HPDE6-E6E7 (cell line): Measurements from ENCODE around the gene ZBTB48.
"Not testable (repeated sequence)": the region's sequence is repeated elsewhere in the genome, so short reads cannot be mapped to it uniquely, and the experiment has no call there.

Experiments used
- DNase-seq: peaks from one replicate; pipeline ENCODE4 v3.0.0; 2011; ENCODE audit warnings: missing footprints; ENCODE audit errors: extremely low spot score

ZBTB48 gene

GRCh38 chr1:6591222-6591621 is 11.4 kb downstream of the ZBTB48 start:
- no peak for DNase-seq

GRCh38 chr1:6591644-6592043 is 11.8 kb downstream of the ZBTB48 start:
- DNase-seq = no peak

DNA sequence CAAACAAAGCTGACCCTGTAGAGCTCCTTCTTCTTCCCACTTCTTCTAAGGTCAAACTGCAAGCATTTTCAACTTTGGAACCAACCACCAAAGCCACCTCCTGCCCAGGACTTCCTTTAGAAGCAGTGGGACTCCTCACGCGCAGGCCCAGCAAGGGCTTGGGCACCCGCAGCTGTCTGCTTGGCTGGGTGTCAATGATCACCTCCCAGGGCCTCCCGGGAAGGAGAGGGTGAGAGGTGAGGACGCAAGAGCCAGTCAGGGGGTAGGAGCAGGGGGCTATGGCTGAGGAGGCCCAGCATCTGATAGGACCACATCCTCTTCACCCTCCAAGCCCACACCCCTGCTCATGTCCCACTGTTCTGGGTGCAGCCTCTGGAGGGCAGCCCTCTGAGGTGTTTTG is 12.6 kb downstream of the ZBTB48 start:
- no peak for DNase-seq

GRCh38 chr1:6592865-6593593 is 13.2 kb downstream of the ZBTB48 start:
- DNase-seq = no peak

DNA sequence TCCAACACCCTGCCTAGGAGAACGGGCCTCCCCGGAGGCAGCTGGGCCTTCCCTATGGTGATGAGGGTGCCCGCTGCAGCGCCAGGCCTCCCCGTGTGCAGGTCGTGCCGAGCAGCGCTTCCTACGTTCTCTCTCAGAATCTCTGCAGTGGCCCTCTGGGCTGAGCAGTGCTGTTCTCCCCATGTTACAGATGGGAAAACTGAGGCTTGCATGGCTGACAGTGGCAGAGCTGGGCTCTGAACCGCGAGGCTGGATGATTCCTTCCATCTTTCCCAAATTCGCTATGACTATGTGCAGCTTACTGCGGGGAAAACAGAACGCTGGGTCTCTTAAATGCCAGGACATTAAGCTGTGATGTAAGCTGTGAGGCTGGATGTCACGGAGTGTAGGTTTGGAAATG is 14.0 kb downstream of the ZBTB48 start:
- DNase-seq = no peak

DNA sequence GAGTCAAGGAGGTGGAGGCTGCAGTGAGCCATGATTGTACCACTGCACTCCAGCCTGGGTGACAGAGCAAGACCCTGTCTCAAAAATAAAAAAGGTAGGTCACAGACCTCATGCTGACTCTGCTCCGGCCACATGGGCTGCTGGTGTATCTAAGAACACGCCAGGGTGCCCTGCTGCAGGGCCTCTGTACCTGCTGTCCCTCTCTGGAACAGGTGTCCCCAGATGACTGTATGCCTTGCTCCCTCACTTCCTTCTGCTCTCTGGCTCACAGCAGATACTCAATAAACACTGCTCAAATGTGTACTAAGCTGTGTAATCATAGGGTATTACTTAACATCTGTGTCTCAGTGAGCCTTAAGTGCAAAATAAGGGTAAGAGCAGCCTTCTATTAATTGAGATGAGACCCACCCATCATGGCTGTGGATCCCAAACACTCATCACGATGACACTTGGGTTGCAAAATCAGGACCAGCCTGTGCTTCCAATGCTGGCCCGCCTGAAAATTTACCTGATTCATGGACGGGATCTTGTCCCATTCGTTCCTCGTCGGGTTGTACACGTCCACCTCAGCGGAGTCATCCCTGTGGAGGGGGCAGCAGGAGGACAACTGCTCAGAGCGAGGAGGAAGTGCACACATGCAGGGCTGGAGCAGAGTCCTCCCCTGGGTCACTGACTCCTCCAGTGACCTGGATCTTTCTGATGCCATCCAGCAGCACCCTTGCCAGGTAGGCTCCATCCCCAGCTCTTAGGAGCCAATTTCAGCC is 15.4 kb downstream of the ZBTB48 start:
- DNase-seq = no peak

DNA sequence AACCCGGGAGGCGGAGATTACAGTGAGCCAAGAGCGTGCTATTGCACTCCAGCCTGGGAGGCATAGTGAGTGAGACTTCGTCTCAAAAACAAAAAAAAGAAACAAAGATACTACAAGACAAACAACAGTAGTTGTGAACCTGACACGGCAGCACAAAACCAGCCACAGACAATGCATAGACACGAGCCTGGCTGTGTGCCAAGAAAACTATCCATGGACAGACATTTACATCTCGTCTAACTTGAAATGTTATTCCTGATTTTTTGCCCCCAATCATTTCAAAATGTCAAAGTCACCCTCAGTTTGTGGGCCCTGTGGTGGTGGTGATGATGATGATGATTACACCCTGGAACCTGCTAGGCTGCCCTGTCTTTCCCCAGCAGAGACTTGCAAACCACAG is 16.6 kb downstream of the ZBTB48 start:
- no peak for DNase-seq

- no peak for DNase-seq
Measured at GRCh38 chr1:6596886-6597776, 17.3 kb downstream of the ZBTB48 start.

GRCh38 chr1:6597777-6598131 is 18.0 kb downstream of the ZBTB48 start:
- no peak for DNase-seq

DNA sequence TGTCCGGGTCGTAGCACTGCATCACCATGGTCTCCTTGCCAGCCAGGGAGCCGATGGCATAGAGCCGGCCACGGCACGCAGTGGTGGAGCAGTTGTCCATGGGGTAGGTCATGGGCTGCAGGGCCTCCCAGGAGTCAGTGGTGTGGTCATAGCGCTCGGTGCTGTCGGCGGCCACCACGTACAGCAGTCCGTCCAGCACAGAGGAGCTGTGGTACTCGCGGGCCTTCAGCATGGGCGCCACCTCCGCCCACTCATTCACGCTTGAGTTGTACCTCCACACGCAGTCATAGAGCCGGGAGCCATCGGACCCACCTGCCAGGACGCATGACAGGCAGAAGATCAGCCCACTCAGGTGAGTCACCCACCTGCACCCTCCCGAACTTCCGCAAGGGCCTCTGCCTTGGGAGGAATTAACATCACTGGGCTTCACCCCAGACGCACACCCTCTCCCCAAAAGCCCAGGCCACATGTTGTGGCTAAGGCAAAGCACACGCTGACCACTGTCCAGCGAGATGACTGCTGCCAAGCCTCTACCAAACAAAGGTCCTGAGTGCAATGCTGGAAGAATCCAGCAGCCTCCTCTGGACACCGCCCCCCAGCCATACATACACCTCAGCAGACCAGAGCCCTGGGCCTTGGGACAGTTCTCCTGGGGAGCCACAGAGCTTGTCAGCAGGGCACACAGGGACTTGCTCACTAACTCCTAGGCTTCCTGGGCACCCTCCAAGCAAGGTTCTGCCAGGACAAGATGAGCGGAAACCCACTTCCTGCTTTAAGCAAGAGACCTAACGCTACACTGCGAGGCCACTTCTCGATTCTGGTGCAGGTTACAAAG is 19.6 kb downstream of the ZBTB48 start:
- no peak for DNase-seq

DNA sequence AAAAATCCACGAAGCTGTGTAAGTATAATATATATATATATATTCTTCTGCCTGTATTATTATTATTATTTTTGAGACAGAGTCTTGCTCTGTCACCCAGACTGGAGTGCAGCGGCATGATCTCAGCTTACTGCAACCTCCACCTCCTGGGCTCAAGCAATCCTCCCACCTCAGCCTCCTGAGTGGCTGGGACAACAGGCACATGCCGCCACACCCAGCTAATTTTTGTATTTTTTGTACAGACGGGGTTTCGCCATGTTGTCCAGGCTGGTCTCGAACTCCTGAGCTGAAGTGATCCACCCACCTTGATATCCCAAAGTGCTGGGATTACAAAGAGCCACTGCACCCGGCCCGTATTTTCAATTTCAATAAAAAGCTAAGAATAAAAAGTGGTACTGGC is 20.2 kb downstream of the ZBTB48 start:
- not testable (repeated sequence) for DNase-seq

DNA sequence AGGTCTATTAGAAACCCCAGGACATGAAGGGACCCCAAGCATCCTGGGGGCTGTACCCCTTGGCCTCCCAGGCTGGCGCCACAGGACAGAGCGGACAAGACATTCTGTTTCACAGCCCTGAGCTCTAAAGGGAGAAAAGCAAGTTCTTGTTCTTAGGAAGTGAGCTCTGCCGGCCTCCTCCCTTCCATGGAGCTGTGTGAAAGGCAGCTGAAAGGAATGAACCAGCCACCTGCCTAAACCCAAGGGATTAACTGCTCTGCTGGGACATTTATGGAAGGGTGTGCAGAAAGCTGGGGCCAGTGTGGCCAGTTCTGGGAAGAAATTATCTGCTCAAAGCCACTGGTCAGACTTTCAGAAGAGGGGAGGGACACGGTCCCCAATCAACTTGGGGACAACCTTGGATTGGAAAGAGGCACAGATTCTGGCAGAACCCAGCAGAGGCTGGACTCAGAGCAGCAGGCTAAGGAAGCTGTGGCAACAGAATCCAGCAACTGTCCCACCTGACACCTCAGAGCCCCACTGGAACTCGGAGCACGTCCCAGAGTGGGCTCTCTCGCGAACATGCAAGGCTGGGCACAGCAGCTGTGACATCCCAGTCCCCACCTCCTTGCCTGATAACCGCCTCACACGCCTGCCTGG is 20.7 kb downstream of the ZBTB48 start:
- no peak for DNase-seq

DNA sequence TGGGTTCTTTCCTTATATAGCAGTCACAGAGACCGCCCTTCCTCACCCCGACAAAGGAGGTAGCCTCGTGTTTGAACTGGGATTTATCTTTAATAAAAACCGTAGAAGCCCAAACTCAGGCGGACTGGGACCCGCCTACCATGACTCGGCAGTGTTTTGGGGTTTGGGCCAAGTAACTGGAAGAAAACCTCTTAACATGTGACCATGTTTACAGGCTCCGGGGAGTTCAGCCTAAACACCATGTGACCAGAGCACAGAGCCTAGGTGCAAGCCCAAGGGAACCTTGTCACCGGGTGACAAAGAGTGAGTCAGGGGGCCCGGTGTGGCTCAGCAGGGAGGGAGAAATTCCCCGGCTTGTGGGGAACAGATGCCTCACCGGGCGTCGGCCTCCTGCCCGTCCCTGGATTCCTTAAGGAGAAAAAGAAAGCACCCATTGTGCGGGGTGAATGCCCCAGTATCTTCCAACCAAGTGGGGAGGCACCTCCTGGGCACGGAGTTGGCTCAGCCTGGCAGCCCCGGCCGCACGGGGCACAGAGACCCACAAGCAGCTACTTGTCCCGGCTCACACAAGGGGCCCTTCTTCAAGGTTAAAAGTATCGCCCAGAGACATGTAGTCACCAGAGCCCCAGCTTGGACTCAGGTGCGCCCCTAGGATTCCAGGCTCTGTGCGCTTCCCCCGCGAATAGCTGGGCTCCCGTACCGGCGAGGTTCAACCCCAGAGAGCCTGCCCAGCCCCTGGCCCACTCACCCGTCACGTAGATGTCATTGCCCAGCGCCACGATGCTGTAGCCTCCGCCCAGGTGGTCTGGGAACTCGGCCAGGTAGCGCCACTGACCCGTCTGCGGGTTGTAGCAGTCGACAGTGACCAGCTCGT is 21.5 kb downstream of the ZBTB48 start:
- peak; percentile 93 for DNase-seq

- no peak for DNase-seq
Measured at GRCh38 chr1:6601923-6602668, 22.3 kb downstream of the ZBTB48 start.

GRCh38 chr1:6602669-6603237 is 23.0 kb downstream of the ZBTB48 start, which contains the start of gene KLHL21:
KLHL21 (minus strand) TSS chr1:6602869; CDS start chr1:6602817, 52 bp downstream.
- DNase-seq = no peak

- DNase-seq = no peak
Measured at GRCh38 chr1:6603238-6603914, 23.6 kb downstream of the ZBTB48 start.

- DNase-seq = no peak
Measured at GRCh38 chr1:6603915-6604558, 24.2 kb downstream of the ZBTB48 start.
